ENCODE results near the gene ESAM.

DNA sequence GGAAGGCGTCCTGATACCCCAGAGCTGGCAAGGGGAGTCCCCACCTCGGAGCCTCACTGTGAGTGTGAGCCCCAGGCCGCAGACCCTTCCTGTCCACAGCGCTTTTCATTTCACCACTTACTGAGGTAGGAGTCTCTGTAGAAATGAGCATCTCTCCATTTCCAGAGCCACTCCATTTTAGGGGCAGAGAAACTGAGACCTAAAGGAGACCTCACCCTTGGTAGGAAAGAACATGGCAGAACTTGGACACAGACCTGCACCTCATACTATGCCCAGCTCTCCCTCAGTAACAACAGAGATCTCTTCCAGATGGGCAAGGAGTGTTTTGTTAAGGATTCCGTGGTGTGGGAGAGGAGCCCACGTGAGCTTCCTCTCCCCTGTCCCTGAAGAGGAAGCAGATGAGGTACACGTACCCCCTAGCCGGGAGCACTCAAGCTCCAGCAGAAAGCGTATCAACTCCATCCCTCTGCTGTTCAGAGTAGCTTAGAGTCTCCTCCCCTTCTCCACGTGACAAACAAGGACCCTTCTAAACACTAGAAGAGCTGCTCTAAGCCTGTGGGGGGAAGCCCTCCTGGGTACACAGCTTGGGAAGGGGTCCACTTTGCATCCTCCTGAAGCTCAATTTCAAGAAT is 9.5 kb downstream of the ESAM start:
- TF ChIP-seq, protein P1, sequence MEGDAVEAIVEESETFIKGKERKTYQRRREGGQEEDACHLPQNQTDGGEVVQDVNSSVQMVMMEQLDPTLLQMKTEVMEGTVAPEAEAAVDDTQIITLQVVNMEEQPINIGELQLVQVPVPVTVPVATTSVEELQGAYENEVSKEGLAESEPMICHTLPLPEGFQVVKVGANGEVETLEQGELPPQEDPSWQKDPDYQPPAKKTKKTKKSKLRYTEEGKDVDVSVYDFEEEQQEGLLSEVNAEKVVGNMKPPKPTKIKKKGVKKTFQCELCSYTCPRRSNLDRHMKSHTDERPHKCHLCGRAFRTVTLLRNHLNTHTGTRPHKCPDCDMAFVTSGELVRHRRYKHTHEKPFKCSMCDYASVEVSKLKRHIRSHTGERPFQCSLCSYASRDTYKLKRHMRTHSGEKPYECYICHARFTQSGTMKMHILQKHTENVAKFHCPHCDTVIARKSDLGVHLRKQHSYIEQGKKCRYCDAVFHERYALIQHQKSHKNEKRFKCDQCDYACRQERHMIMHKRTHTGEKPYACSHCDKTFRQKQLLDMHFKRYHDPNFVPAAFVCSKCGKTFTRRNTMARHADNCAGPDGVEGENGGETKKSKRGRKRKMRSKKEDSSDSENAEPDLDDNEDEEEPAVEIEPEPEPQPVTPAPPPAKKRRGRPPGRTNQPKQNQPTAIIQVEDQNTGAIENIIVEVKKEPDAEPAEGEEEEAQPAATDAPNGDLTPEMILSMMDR (IDR thresholded peaks at IDR 0.05), result no peak
- no peak for TF ChIP-seq EZH2 (IDR thresholded peaks at IDR 0.05; ENCODE audit: borderline replicate concordance, insufficient read depth, low read depth, low read length, poor library complexity, severe bottlenecking)
